PC-3 (cell line): ENCODE results near the gene GPBP1. TPM values are rescaled to one million over a fixed set of nuclear protein-coding genes. Genes with fewer than 3 reads are reported as not detected.
A peak's percentile ranks its signal among the peaks of the same experiment; 100 is the strongest.

Source experiments
- ATAC-seq: fragments of 200-7000 bp; cut with Tn5 transposase; 2 replicates; pipeline ENCODE4 v1.9.1; 2020; ENCODE audit warnings: mild to moderate bottlenecking, moderate library complexity
- BruUV-seq: library from RNA; stranded (reverse); fragments of 400-500 nt; replicated peaks from 2 replicates; lab custom pipeline; 2021; lab: Mats Ljungman, UMichigan
- CTCF ChIA-PET: fragments of 300-600 bp; sonication (Branson Sonifier 250); formaldehyde crosslinking; loops from one replicate; lab custom pipeline; 2022; ENCODE audit warnings: antibody characterized with exemption; lab: Charles Lee
- POLR2A ChIA-PET: fragments of 300-600 bp; sonication (Branson Sonifier 250); formaldehyde crosslinking; loops from one replicate; lab custom pipeline; 2022; ENCODE audit warnings: antibody characterized with exemption; ENCODE audit not compliant: unreplicated experiment; lab: Charles Lee
- DNase-seq: peaks from one replicate; pipeline ENCODE4 v3.0.0-alpha.2; 2015
- H2AFZ ChIP-seq: fragments of 300-600 bp; sonication (generic); 2 replicates; pipeline ENCODE4 v1.6.0; 2016; ENCODE audit warnings: antibody characterized with exemption, low read length
- H3F3A ChIP-seq: fragments of 300-600 bp; sonication (generic); one replicate; pipeline ENCODE4 v1.6.0; 2017; ENCODE audit warnings: antibody characterized with exemption, low read length, control low read depth, mild to moderate bottlenecking; ENCODE audit not compliant: unreplicated experiment
- H3K27ac ChIP-seq: fragments of 300-600 bp; sonication (generic); 2 replicates; pipeline ENCODE4 v1.5.1; 2016; ENCODE audit warnings: mild to moderate bottlenecking, low read length
- H3K27me3 ChIP-seq: fragments of 300-600 bp; sonication (generic); 2 replicates; pipeline ENCODE4 v1.6.1; 2016; ENCODE audit warnings: low read length, mixed read lengths
- H3K36me3 ChIP-seq: fragments of 300-600 bp; sonication (generic); 2 replicates; pipeline ENCODE4 v1.6.1; 2016; ENCODE audit warnings: low read depth, mixed run types, low read length, mixed read lengths
- H3K4me1 ChIP-seq: fragments of 300-600 bp; sonication (generic); 2 replicates; pipeline ENCODE4 v1.5.1; 2016; ENCODE audit warnings: low read length; ENCODE audit not compliant: insufficient read depth
- H3K4me2 ChIP-seq: fragments of 300-600 bp; sonication (generic); 2 replicates; pipeline ENCODE4 v1.6.0; 2016; ENCODE audit warnings: low read length
- H3K4me3 ChIP-seq: fragments of 300-600 bp; sonication (generic); 2 replicates; pipeline ENCODE4 v1.5.1; 2016; ENCODE audit warnings: mild to moderate bottlenecking, low read length, mixed read lengths
- H3K79me2 ChIP-seq: fragments of 300-600 bp; sonication (generic); 2 replicates; pipeline ENCODE4 v1.6.1; 2017; ENCODE audit warnings: low read length, mixed read lengths
- H3K9ac ChIP-seq: fragments of 300-600 bp; sonication (generic); 2 replicates; pipeline ENCODE4 v1.6.0; 2016; ENCODE audit warnings: mild to moderate bottlenecking, low read length
- H3K9me2 ChIP-seq: fragments of 300-600 bp; sonication (generic); replicated peaks from 2 replicates; pipeline ENCODE4 v1.6.1; 2016; ENCODE audit warnings: mixed run types, low read length, mixed read lengths
- H3K9me3 ChIP-seq: fragments of 300-600 bp; sonication (generic); 2 replicates; pipeline ENCODE4 v1.6.1; 2016; ENCODE audit warnings: low read length, mixed read lengths
- H4K20me1 ChIP-seq: fragments of 300-600 bp; sonication (generic); 2 replicates; pipeline ENCODE4 v1.6.1; 2016; ENCODE audit warnings: low read length, mixed read lengths
- EZH2 ChIP-seq: fragments of 300-600 bp; sonication (generic); IDR thresholded peaks from one replicate; pipeline ENCODE4 v1.6.1; 2017; ENCODE audit warnings: antibody characterized with exemption, mild to moderate bottlenecking, low read length; ENCODE audit not compliant: unreplicated experiment
- EZH2phosphoT487 ChIP-seq: fragments of 300-600 bp; sonication (generic); IDR thresholded peaks from 2 replicates; pipeline ENCODE4 v1.6.1; 2018; ENCODE audit warnings: mild to moderate bottlenecking, antibody characterized with exemption, low read length, borderline replicate concordance
- intact Hi-C: fragments of 100-400 bp; cut with micrococcal nuclease; formaldehyde crosslinking; loops from 2 replicates; pipeline ENCODE4 v1.9.0; 2023
- total RNA-seq: library from RNA; depleted of rRNA; stranded (reverse); fragments of >200 nt; gene quantifications from 2 replicates; pipeline ENCODE4 v1.2.3, GENCODE V29; 2014
- TF ChIP-seq, protein P1 (sequence below): fragments of 300-600 bp; sonication (generic); conservative IDR thresholded peaks from 2 replicates; pipeline ENCODE4 v1.5.1; 2017; ENCODE audit warnings: antibody characterized with exemption, low read depth, mild to moderate bottlenecking, low read length

Gene GPBP1
- total RNA-seq, 1 experiment from 2014 or later: 31.8 TPM

DNA sequence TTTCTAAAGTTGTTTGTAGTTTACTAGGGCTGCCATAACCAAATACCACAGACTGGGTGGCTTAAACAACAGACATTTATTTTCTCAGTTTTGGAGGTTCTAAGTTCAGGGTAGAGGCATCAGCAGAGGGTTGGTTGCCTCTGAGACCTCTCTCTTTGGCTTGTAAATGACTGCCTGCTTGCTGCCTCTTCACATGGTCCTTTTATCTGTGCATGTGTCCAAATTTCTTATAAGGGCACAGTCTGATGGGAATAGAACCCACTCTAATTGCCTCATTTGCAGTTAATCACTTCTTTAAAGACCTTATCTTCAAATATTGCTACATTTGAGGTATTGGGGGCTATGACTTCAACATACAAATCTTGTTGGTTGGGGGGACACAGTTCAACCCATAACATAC lies 36.8 kb downstream of the GPBP1 start:
- intact Hi-C loops: no loop called here
- no peak overlapping the region for H3K27ac ChIP-seq
- no peak overlapping the region for H3K9ac ChIP-seq
- no TSS peak for BruUV-seq
- ChIA-PET CTCF (no interaction called here), POLR2A (no interaction called here)
- no peak overlapping the region for H3K4me2 ChIP-seq
- H2AFZ ChIP-seq: no peak overlapping the region
- H3K79me2 ChIP-seq: peaks cover 97% of the 10 kb centered on the region
- DNase-seq: no peak
- H3K9me2 ChIP-seq: no peaks in the 10 kb centered on the region
- peaks cover 14% of the 10 kb centered on the region; the same call in 1 of the 2 replicates for H4K20me1 ChIP-seq
- peaks cover 12% of the 10 kb centered on the region for H3K4me1 ChIP-seq
- no peaks in the 10 kb centered on the region for H3K27me3 ChIP-seq
- no peak overlapping the region for H3K4me3 ChIP-seq
- TF ChIP-seq EZH2phosphoT487 (no peak), EZH2 (no peak)
- TF ChIP-seq, protein P1, sequence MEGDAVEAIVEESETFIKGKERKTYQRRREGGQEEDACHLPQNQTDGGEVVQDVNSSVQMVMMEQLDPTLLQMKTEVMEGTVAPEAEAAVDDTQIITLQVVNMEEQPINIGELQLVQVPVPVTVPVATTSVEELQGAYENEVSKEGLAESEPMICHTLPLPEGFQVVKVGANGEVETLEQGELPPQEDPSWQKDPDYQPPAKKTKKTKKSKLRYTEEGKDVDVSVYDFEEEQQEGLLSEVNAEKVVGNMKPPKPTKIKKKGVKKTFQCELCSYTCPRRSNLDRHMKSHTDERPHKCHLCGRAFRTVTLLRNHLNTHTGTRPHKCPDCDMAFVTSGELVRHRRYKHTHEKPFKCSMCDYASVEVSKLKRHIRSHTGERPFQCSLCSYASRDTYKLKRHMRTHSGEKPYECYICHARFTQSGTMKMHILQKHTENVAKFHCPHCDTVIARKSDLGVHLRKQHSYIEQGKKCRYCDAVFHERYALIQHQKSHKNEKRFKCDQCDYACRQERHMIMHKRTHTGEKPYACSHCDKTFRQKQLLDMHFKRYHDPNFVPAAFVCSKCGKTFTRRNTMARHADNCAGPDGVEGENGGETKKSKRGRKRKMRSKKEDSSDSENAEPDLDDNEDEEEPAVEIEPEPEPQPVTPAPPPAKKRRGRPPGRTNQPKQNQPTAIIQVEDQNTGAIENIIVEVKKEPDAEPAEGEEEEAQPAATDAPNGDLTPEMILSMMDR: no peak
- no peaks in the 10 kb centered on the region for H3K9me3 ChIP-seq
- ATAC-seq: no peak
- H3F3A ChIP-seq: no peaks in the 10 kb centered on the region
- peaks cover 9% of the 10 kb centered on the region; the same call in 1 of the 2 replicates for H3K36me3 ChIP-seq

DNA sequence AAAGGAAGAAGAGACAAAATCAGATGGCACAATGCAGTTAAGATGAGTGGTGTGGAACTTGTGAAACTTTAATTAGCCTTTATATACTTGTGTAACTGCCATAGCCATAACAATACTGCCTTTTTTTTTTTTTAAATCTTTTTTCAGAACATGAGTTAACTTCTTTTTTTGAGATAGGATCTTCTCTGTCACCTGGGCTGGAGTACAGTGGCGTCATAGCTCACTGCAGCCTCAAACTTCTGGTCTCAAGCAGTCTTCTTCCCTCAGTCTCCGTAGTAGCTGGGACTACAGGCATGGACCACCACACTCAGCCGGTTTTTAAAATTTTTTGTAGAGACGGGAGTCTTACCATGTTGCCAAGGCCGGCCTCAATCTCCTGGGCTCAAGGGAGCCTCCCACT lies 37.2 kb downstream of the GPBP1 start:
- Histone ChIP-seq H3K9ac (no peak overlapping the region), H3K9me3 (no peaks in the 10 kb centered on the region), H3K4me2 (no peak overlapping the region), H3F3A (no peaks in the 10 kb centered on the region), H3K4me3 (no peak overlapping the region), H3K36me3 (peaks cover 9% of the 10 kb centered on the region; the same call in 1 of the 2 replicates), H4K20me1 (peaks cover 14% of the 10 kb centered on the region; the same call in 1 of the 2 replicates), H3K9me2 (no peaks in the 10 kb centered on the region), H3K79me2 (peaks cover 97% of the 10 kb centered on the region), H2AFZ (no peak overlapping the region), H3K27ac (no peak overlapping the region), H3K4me1 (peaks cover 16% of the 10 kb centered on the region), H3K27me3 (no peaks in the 10 kb centered on the region)
- POLR2A ChIA-PET: no interaction called here
- BruUV-seq: no TSS peak
- no peak for DNase-seq
- intact Hi-C loops: no loop called here
- no peak for ATAC-seq
- TF ChIP-seq EZH2phosphoT487: no peak
- TF ChIP-seq, protein P1: no peak
- no peak for TF ChIP-seq EZH2
- CTCF ChIA-PET: no interaction called here

DNA sequence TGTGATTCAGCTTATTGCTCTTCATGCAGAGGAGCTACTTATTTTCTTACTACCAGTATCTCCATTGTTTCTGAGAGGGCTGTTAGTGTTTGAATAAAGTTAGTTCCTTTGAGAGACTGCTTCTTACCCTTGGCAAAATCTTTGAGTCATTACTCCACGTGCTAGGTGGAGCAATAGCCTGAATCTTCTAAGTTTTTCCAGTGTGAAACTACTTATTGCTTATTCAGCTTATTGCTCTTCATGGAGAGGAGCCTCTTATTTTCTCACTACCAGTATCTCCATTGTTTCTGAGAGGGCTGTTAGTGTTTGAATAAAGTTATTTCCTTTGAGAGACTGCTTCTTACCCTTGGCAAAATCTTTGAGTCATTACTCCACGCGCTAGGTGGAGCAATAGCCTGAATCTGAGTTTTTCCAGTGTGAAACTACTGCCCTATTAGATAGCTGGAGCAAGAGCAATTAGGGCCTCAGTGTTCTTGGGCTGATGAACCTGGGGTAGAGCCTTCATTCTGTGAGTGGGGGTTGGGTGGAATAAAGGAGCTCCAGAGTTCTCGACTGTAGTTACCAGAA lies 41.9 kb downstream of the GPBP1 start:
- no TSS peak for BruUV-seq
- H3F3A ChIP-seq: no peaks in the 10 kb centered on the region
- H3K27ac ChIP-seq: no peak overlapping the region
- POLR2A ChIA-PET: interaction anchor here (0.5 kb wide), 1 partner anchor 42 kb away, joined by 6 read pairs; the partner anchor contains the start of gene GPBP1
- H3K4me1 ChIP-seq: peaks cover 16% of the 10 kb centered on the region
- H2AFZ ChIP-seq: no peak overlapping the region
- ATAC-seq (no peak), DNase-seq (no peak)
- H3K4me3 ChIP-seq: no peak overlapping the region
- no peaks in the 10 kb centered on the region for H3K27me3 ChIP-seq
- peaks cover 12% of the 10 kb centered on the region; the same call in 1 of the 2 replicates for H3K36me3 ChIP-seq
- peaks cover 2% of the 10 kb centered on the region; the same call in 1 of the 2 replicates for H4K20me1 ChIP-seq
- peak overlapping the region; percentile 11; the same call in 1 of the 2 replicates for H3K4me2 ChIP-seq
- peaks cover 82% of the 10 kb centered on the region for H3K79me2 ChIP-seq
- intact Hi-C loops: loop anchor here (2.0 kb wide), 1 partner anchor 43 kb away; no protein-coding TSS in a partner anchor
- H3K9me3 ChIP-seq: no peaks in the 10 kb centered on the region
- no peak for TF ChIP-seq EZH2phosphoT487
- no peak for TF ChIP-seq EZH2
- TF ChIP-seq, protein P1: no peak
- CTCF ChIA-PET: no interaction called here
- no peak overlapping the region for H3K9ac ChIP-seq
- H3K9me2 ChIP-seq: no peaks in the 10 kb centered on the region
